Panc1 (cell line): ENCODE data around the gene TMCO1.
"Not testable (repeated sequence)": the region's sequence is repeated elsewhere in the genome, so short reads cannot be mapped to it uniquely, and the experiment has no call there.

Experiments used
- POLR2AphosphoS5 ChIP-seq: IDR thresholded peaks from 2 replicates; pipeline ENCODE4 v1.6.1; 2012; ENCODE audit warnings: mild to moderate bottlenecking, low read depth, low read length, moderate library complexity
- SIN3A ChIP-seq: IDR thresholded peaks from 2 replicates; pipeline ENCODE4 v1.6.1; 2012; ENCODE audit warnings: low read depth, mild to moderate bottlenecking, low read length, moderate library complexity, borderline replicate concordance; ENCODE audit not compliant: insufficient read depth
- TF ChIP-seq, protein P1 (sequence below): fragments of 450-650 bp; IDR thresholded peaks from 2 replicates; pipeline ENCODE4 v1.5.1; 2017; ENCODE audit warnings: mild to moderate bottlenecking

DNA sequence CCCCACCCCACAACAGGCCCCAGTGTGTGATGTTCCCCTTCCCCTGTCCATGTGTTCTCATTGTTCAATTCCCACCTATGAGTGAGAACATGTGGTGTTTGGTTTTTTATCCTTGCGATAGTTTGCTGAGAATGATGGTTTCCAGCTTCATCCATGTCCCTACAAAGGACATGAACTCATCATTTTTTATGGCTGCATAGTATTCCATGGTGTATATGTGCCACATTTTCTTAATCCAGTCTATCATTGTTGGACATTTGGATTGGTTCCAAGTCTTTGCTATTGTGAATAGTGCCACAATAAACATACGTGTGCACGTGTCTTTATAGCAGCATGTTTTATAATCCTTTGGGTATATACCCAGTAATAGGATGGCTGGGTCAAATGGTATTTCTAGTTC lies 9.5 kb upstream of the TMCO1 start:
- TF ChIP-seq SIN3A, POLR2AphosphoS5: not testable (repeated sequence)
- TF ChIP-seq, protein P1, sequence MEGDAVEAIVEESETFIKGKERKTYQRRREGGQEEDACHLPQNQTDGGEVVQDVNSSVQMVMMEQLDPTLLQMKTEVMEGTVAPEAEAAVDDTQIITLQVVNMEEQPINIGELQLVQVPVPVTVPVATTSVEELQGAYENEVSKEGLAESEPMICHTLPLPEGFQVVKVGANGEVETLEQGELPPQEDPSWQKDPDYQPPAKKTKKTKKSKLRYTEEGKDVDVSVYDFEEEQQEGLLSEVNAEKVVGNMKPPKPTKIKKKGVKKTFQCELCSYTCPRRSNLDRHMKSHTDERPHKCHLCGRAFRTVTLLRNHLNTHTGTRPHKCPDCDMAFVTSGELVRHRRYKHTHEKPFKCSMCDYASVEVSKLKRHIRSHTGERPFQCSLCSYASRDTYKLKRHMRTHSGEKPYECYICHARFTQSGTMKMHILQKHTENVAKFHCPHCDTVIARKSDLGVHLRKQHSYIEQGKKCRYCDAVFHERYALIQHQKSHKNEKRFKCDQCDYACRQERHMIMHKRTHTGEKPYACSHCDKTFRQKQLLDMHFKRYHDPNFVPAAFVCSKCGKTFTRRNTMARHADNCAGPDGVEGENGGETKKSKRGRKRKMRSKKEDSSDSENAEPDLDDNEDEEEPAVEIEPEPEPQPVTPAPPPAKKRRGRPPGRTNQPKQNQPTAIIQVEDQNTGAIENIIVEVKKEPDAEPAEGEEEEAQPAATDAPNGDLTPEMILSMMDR: not testable (repeated sequence)
